SK-N-SH treated with all-trans-retinoic acid at 6 μM for 48 hours (cell line): ENCODE data around the gene MBOAT2.

ENCODE experiments used
- ATAC-seq: fragments of 200-7000 bp; cut with Tn5 transposase; 3 replicates; pipeline ENCODE4 v1.9.1; 2020; ENCODE audit warnings: mild to moderate bottlenecking, moderate library complexity
- ARNTL ChIP-seq: fragments of 450-650 bp; formaldehyde crosslinking; IDR thresholded peaks from 2 replicates; pipeline ENCODE4 v1.5.0; 2020; ENCODE audit warnings: low read depth, mild to moderate bottlenecking, moderate library complexity, borderline replicate concordance
- BACH2 ChIP-seq: fragments of 250-450 bp; sonication (Bioruptor Pico); IDR thresholded peaks from 2 replicates; pipeline ENCODE4 v1.9.0; 2021; ENCODE audit warnings: mild to moderate bottlenecking, borderline replicate concordance
- CSDC2 ChIP-seq: fragments of 250-450 bp; sonication (Bioruptor Pico); IDR thresholded peaks from 2 replicates; pipeline ENCODE4 v1.5.0; 2020; ENCODE audit warnings: mild to moderate bottlenecking, moderate library complexity
- CSRNP3 ChIP-seq: fragments of 250-450 bp; sonication (Bioruptor Pico); IDR thresholded peaks from 2 replicates; pipeline ENCODE4 v1.5.1; 2021; ENCODE audit warnings: mild to moderate bottlenecking, moderate library complexity
- ESRRG ChIP-seq: fragments of 250-450 bp; sonication (Bioruptor Pico); IDR thresholded peaks from 2 replicates; pipeline ENCODE4 v1.6.1; 2021; ENCODE audit warnings: mild to moderate bottlenecking
- GLIS3 ChIP-seq: fragments of 250-450 bp; sonication (Bioruptor Pico); IDR thresholded peaks from 2 replicates; pipeline ENCODE4 v1.5.0; 2020; ENCODE audit warnings: mild to moderate bottlenecking, moderate library complexity
- ISL1 ChIP-seq: fragments of 250-450 bp; sonication (Bioruptor Pico); IDR thresholded peaks from 2 replicates; pipeline ENCODE4 v2.1.2; 2022; ENCODE audit warnings: mild to moderate bottlenecking, moderate library complexity
- OSR1 ChIP-seq: fragments of 250-450 bp; sonication (Bioruptor Pico); IDR thresholded peaks from 2 replicates; pipeline ENCODE4 v1.8.0; 2022; ENCODE audit warnings: moderate library complexity, mild to moderate bottlenecking, inconsistent platforms
- PATZ1 ChIP-seq: fragments of 250-450 bp; sonication (Bioruptor Pico); IDR thresholded peaks from 2 replicates; pipeline ENCODE4 v1.8.0; 2020; ENCODE audit warnings: mild to moderate bottlenecking, moderate library complexity, borderline replicate concordance
- POU6F1 ChIP-seq: fragments of 250-450 bp; sonication (Bioruptor Pico); IDR thresholded peaks from 2 replicates; pipeline ENCODE4 v1.8.0; 2021; ENCODE audit warnings: low read depth, mild to moderate bottlenecking, moderate library complexity, borderline replicate concordance
- PPARA ChIP-seq: fragments of 250-450 bp; sonication (Bioruptor Pico); IDR thresholded peaks from 2 replicates; pipeline ENCODE4 v1.5.0; 2020; ENCODE audit warnings: mild to moderate bottlenecking, borderline replicate concordance
- RARB ChIP-seq: fragments of 250-450 bp; sonication (Bioruptor Pico); IDR thresholded peaks from 2 replicates; pipeline ENCODE4 v1.8.0; 2021; ENCODE audit warnings: mild to moderate bottlenecking, moderate library complexity
- SNAI2 ChIP-seq: fragments of 250-450 bp; sonication (Bioruptor Pico); IDR thresholded peaks from 2 replicates; pipeline ENCODE4 v1.5.0; 2020; ENCODE audit warnings: mild to moderate bottlenecking, moderate library complexity
- TCF4 ChIP-seq: fragments of 250-450 bp; sonication (Bioruptor Pico); IDR thresholded peaks from 2 replicates; pipeline ENCODE4 v1.8.0; 2021; ENCODE audit warnings: mild to moderate bottlenecking, moderate library complexity, borderline replicate concordance
- TSHZ2 ChIP-seq: fragments of 250-450 bp; sonication (Bioruptor Pico); IDR thresholded peaks from 2 replicates; pipeline ENCODE4 v1.5.0; 2020; ENCODE audit warnings: mild to moderate bottlenecking, moderate library complexity
- ZC3H10 ChIP-seq: fragments of 250-450 bp; sonication (Bioruptor Pico); IDR thresholded peaks from 2 replicates; pipeline ENCODE4 v1.5.1; 2021; ENCODE audit warnings: mild to moderate bottlenecking, moderate library complexity
- ZFP3 ChIP-seq: fragments of 250-450 bp; sonication (Bioruptor Pico); IDR thresholded peaks from 2 replicates; pipeline ENCODE4 v1.5.0; 2020; ENCODE audit warnings: mild to moderate bottlenecking, moderate library complexity
- ZNF565 ChIP-seq: fragments of 450-650 bp; formaldehyde crosslinking; conservative IDR thresholded peaks from 2 replicates; pipeline ENCODE4 v1.5.0; 2020; ENCODE audit warnings: low read depth, mild to moderate bottlenecking, moderate library complexity
- ZNF70 ChIP-seq: fragments of 450-650 bp; formaldehyde crosslinking; IDR thresholded peaks from 2 replicates; pipeline ENCODE4 v1.5.0; 2020; ENCODE audit warnings: mild to moderate bottlenecking, moderate library complexity
- ZNF8 ChIP-seq: fragments of 450-650 bp; formaldehyde crosslinking; IDR thresholded peaks from 2 replicates; pipeline ENCODE4 v1.5.0; 2020; ENCODE audit warnings: mild to moderate bottlenecking, moderate library complexity

MBOAT2 gene

GRCh38 chr2:8927510-8928455 lies 75.7 kb downstream of the MBOAT2 start (continued):
- TF ChIP-seq CSRNP3 (CRISPR knock-in tag) (no peak), TSHZ2 (CRISPR knock-in tag) (no peak)

GRCh38 chr2:8926356-8926755 lies 77.1 kb downstream of the MBOAT2 start:
- TF ChIP-seq TCF4 (CRISPR knock-in tag) = no peak
- no peak for TF ChIP-seq ZNF565 (CRISPR knock-in tag)
- TF ChIP-seq ISL1 = no peak
- TF ChIP-seq ZC3H10 (CRISPR knock-in tag) = no peak
- no peak for TF ChIP-seq SNAI2 (CRISPR knock-in tag)
- no peak for TF ChIP-seq TSHZ2 (CRISPR knock-in tag)
- TF ChIP-seq ZNF8 (CRISPR knock-in tag) = no peak
- no peak for TF ChIP-seq ZFP3 (CRISPR knock-in tag)
- no peak for TF ChIP-seq PATZ1
- TF ChIP-seq GLIS3 = no peak
- TF ChIP-seq PPARA (CRISPR knock-in tag) = no peak
- no peak for TF ChIP-seq BACH2
- no peak for TF ChIP-seq ARNTL (CRISPR knock-in tag)
- no peak for TF ChIP-seq ZNF70
- TF ChIP-seq POU6F1 = no peak
- no peak for TF ChIP-seq CSDC2
- TF ChIP-seq ESRRG (CRISPR knock-in tag) = no peak
- no peak for TF ChIP-seq OSR1 (CRISPR knock-in tag)
- no peak for TF ChIP-seq CSRNP3 (CRISPR knock-in tag)
- TF ChIP-seq RARB (CRISPR knock-in tag) = no peak
- no peak for ATAC-seq
